ENCODE data around the gene CAP2. TPM values are rescaled to one million over a fixed set of nuclear protein-coding genes. Genes with fewer than 3 reads are reported as not detected.

Gene CAP2
- total and polyA plus RNA-seq, 12 donors, result 1.3 to 21.9 (median 11.9) TPM

GRCh38 chr6:17470202-17470937 is 77.0 kb downstream of the CAP2 start:
- Histone ChIP-seq H3K4me1 (replicated peaks in 1 of 2) (peaks cover 3 to 22% of the 10 kb centered on the region in 2 donors), H3K36me3 (replicated peaks in 1 of 2) (no peaks in the 10 kb centered on the region), H3K9me3 (replicated peaks in 1 of 3) (no peaks in the 10 kb centered on the region), H3K4me3 (no peak overlapping the region), H3K27ac (peak overlapping the region in 2 of 5 donors; percentile 1), H3K27me3 (no peaks in the 10 kb centered on the region)
- intact Hi-C loops (cut with DNase I), result no loop called here
- no peak for DNase-seq
- 82 to 89% (median 87%) methylated on average over 2 of the region's 2 CpGs for WGBS, 4 donors
- TF ChIP-seq CTCF (IDR thresholded peaks at IDR 0.05), result no peak
- TF ChIP-seq POLR2A (IDR thresholded peaks at IDR 0.05), result no peak

GRCh38 chr6:17470938-17471327 is 77.5 kb downstream of the CAP2 start:
- Histone ChIP-seq H3K36me3 (replicated peaks in 1 of 2) (no peaks in the 10 kb centered on the region), H3K4me1 (replicated peaks in 1 of 2) (peaks cover 3 to 22% of the 10 kb centered on the region in 2 donors), H3K27me3 (no peaks in the 10 kb centered on the region), H3K4me3 (no peak overlapping the region), H3K27ac (peak overlapping the region in 2 of 5 donors; percentile 1), H3K9me3 (replicated peaks in 1 of 3) (no peaks in the 10 kb centered on the region)
- WGBS, 4 donors, result 57 to 67% (median 61%) methylated on average over 3 of the region's 3 CpGs
- TF ChIP-seq POLR2A (IDR thresholded peaks at IDR 0.05) (no peak), CTCF (IDR thresholded peaks at IDR 0.05) (peak in 4 of 6 experiments; percentile 27 to 54 (median 36))
- intact Hi-C loops (cut with DNase I), result no loop called here
- peak in 2 of 7 donors; percentile 18 to 44 for DNase-seq

- TF ChIP-seq CTCF (IDR thresholded peaks at IDR 0.05), result no peak
- no peak for TF ChIP-seq POLR2A (IDR thresholded peaks at IDR 0.05)
- Histone ChIP-seq H3K4me3 (no peak overlapping the region), H3K4me1 (replicated peaks in 1 of 2) (peaks cover 3 to 22% of the 10 kb centered on the region in 2 donors), H3K36me3 (replicated peaks in 1 of 2) (no peaks in the 10 kb centered on the region), H3K27ac (no peak overlapping the region), H3K27me3 (no peaks in the 10 kb centered on the region), H3K9me3 (replicated peaks in 1 of 3) (no peaks in the 10 kb centered on the region)
- intact Hi-C loops (cut with DNase I), result no loop called here
- WGBS, 4 donors, result 76 to 98% (median 86%) methylated on average over 2 of the region's 2 CpGs
- DNase-seq, result no peak
Measured at GRCh38 chr6:17472653-17473183, 79.3 kb downstream of the CAP2 start.

- Histone ChIP-seq H3K4me1 (replicated peaks in 1 of 2) (peaks cover 3 to 22% of the 10 kb centered on the region in 2 donors), H3K36me3 (replicated peaks in 1 of 2) (no peaks in the 10 kb centered on the region), H3K27me3 (no peaks in the 10 kb centered on the region), H3K4me3 (no peak overlapping the region), H3K9me3 (replicated peaks in 1 of 3) (no peaks in the 10 kb centered on the region), H3K27ac (no peak overlapping the region)
- TF ChIP-seq CTCF (IDR thresholded peaks at IDR 0.05) (no peak), POLR2A (IDR thresholded peaks at IDR 0.05) (no peak)
- no peak for DNase-seq
- WGBS, 4 donors, result 53 to 62% (median 59%) methylated on average over 2 of the region's 2 CpGs
- intact Hi-C loops (cut with DNase I), result no loop called here
Measured at GRCh38 chr6:17473554-17473953, 80.2 kb downstream of the CAP2 start.
